Uterus (tissue), 4 donors: ENCODE measurements around the gene ZDHHC8. TPM values are rescaled to one million over a fixed set of nuclear protein-coding genes. Genes with fewer than 3 reads are reported as not detected.

Experiments used
- DNase-seq, 2 donors: peaks; one replicate each; pipeline ENCODE4 v3.0.0-alpha.2; 2019 to 2020
- H3K27ac ChIP-seq, 2 donors: fragments of 200-600 bp; sonication (generic); 1 replicate in 1 of 2; 2 replicates in 1 of 2; pipeline ENCODE4 v1.5.1; 2016 to 2018
- H3K27me3 ChIP-seq, 2 donors: fragments of 200-600 bp; sonication (generic); one replicate each; pipeline ENCODE4 v1.5.1; 2018 to 2019; ENCODE audit warnings: control low read depth in 1 of 2
- H3K36me3 ChIP-seq, 2 donors: fragments of 200-600 bp; sonication (generic); one replicate each; pipeline ENCODE4 v1.5.1; 2019; ENCODE audit warnings: control low read depth in 1 of 2
- H3K4me1 ChIP-seq, 2 donors: fragments of 200-600 bp; sonication (generic); one replicate each; pipeline ENCODE4 v1.5.1; 2018 to 2019; ENCODE audit warnings: control low read depth in 1 of 2
- H3K4me3 ChIP-seq, 2 donors: fragments of 200-600 bp; sonication (generic); 1 replicate in 1 of 2; 2 replicates in 1 of 2; pipeline ENCODE4 v1.5.1; 2018 to 2019; ENCODE audit warnings: mild to moderate bottlenecking in 1 of 2
- H3K9me3 ChIP-seq, 2 donors: fragments of 200-600 bp; sonication (generic); one replicate each; pipeline ENCODE4 v1.5.1; 2019; ENCODE audit warnings: control low read depth in 1 of 2
- POLR2A ChIP-seq, 2 donors: fragments of 450-650 bp; IDR thresholded peaks; one replicate each; pipeline ENCODE4 v1.6.1; 2016; ENCODE audit warnings: antibody characterized with exemption in 2 of 2, mild to moderate bottlenecking in 1 of 2, moderate library complexity in 1 of 2
- intact Hi-C: fragments of 100-400 bp; cut with DNase I; formaldehyde crosslinking; loops from one replicate; pipeline ENCODE4 v1.15.1; 2023; ENCODE audit warnings: low total_unique reads
- microRNA counts, 2 donors: library from miRNA; unstranded; fragments of <30 nt; microRNA quantifications; one replicate each; lab custom pipeline; 2016 to 2017
- microRNA-seq: library from miRNA; unstranded; fragments of <30 nt; microRNA quantifications from one replicate; pipeline ENCODE4, GENCODE V29; 2016; ENCODE audit warnings: borderline microRNAs expressed, borderline replicate concordance
- small RNA-seq: library from RNA; depleted of rRNA; stranded (forward); fragments of <200 nt; gene quantifications from one replicate; pipeline ENCODE3, GENCODE V24; 2016
- total RNA-seq, 4 donors: library from RNA; depleted of rRNA in 3 of 4; stranded (reverse); fragments of >200 nt in 3 of 4; gene quantifications; one replicate each; pipeline versions ENCODE4 v1.1.0 to v1.2.4, GENCODE V29; 2014 to 2023
- TF ChIP-seq, protein P1 (sequence below), 4 experiments: fragments of 200-600 bp in 2 of 4; fragments of 450-650 bp in 2 of 4; sonication (generic) in 2 of 4; IDR thresholded peaks; one replicate each; pipeline ENCODE4 v1.5.1; 2016 to 2019; ENCODE audit warnings: antibody characterized with exemption in 4 of 4, mild to moderate bottlenecking in 2 of 4, moderate library complexity in 1 of 4
- donor health status: DM: yes; HTN: yes; CAD: no.

ZDHHC8 gene
- total RNA-seq, 4 donors from 2014 or later = 2.4 to 87.9 (median 20.1) TPM

DNA sequence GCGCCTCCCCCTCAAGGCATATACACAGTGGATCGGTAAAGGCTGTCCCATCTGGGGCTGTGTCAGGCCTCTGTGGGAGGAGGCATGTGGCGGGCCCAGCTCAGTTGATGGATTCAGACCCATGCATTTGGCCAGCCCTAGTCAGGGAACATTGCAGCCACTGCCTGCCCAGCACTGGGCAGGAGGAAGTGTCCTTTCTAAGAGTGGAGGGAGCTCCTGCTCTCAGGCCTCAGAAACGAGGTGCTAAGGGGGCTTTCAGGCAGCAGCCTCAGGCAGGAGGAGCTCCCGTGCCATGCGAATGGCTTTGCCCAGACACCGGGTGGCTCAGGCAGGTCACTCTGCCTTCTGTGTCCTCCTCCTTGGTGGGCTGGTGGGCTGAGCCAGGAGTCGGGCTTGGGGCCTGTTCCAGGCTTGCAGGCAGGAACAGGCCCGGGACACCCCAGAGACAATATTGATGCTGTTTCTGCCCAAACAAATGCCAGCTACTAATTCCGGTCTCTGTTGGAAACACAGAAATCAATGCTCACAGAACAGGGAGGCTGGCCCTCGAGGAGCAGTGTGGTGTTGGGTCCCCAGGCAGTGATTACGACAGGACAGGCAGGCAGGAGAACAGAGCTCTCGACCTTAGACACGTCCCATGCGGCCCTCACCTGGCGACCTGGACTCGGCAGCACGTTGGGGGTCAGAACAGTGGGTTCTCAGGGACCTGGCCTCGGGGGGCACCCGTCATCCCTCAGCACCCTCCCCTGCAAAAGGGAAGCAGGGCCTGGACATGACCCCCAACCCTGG, 61.6 kb downstream of the ZDHHC8 start:
- H3K9me3 ChIP-seq = no peaks in the 10 kb centered on the region
- no peaks in the 10 kb centered on the region for H3K4me1 ChIP-seq
- H3K4me3 ChIP-seq = no peak overlapping the region
- H3K36me3 ChIP-seq = no peaks in the 10 kb centered on the region
- H3K27me3 ChIP-seq = no peaks in the 10 kb centered on the region
- intact Hi-C loops = no loop called here
- no peak for DNase-seq
- TF ChIP-seq, protein P1, sequence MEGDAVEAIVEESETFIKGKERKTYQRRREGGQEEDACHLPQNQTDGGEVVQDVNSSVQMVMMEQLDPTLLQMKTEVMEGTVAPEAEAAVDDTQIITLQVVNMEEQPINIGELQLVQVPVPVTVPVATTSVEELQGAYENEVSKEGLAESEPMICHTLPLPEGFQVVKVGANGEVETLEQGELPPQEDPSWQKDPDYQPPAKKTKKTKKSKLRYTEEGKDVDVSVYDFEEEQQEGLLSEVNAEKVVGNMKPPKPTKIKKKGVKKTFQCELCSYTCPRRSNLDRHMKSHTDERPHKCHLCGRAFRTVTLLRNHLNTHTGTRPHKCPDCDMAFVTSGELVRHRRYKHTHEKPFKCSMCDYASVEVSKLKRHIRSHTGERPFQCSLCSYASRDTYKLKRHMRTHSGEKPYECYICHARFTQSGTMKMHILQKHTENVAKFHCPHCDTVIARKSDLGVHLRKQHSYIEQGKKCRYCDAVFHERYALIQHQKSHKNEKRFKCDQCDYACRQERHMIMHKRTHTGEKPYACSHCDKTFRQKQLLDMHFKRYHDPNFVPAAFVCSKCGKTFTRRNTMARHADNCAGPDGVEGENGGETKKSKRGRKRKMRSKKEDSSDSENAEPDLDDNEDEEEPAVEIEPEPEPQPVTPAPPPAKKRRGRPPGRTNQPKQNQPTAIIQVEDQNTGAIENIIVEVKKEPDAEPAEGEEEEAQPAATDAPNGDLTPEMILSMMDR (IDR thresholded peaks at IDR 0.05) = no peak
- TF ChIP-seq POLR2A (IDR thresholded peaks at IDR 0.05) = no peak
- H3K27ac ChIP-seq = no peak overlapping the region

DNA sequence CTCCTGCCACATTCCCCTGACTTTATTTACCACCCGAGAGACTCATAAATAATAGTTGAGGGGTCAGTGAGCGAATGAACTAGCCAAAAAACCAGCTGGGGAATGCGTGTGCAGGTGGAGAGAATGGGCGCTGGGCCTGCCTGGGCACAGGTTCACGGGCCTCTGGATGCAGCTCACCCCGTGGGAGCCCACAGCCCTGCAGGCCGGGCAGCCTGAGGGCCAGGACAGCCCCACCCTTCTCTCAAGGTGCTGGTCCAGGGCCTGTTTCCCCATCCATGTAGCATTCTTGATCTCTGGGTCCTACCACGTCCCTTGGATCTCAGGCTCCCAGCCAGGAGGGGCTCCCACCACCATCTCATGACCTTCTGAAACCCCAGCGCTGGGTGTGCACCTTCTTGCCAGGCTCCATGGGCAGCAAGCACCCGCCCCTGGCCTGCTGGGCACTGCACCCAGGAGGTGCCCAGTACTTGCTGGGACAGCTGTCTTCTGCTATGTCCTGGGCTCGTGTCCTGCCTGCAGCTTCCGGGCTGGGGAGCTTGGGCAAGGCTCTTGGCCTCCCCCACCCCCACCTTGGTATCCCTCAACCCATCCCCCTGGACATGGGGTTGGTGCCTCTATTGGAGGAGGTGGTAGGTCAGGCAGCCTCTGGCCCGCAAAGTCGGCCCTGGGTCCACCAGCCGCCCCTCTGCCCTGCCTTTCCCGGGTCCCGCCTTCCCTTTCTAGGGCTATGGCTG, 62.3 kb downstream of the ZDHHC8 start:
- H3K36me3 ChIP-seq = no peaks in the 10 kb centered on the region
- no peaks in the 10 kb centered on the region for H3K9me3 ChIP-seq
- H3K4me3 ChIP-seq = no peak overlapping the region
- H3K27me3 ChIP-seq = no peaks in the 10 kb centered on the region
- no peak overlapping the region for H3K27ac ChIP-seq
- TF ChIP-seq POLR2A (IDR thresholded peaks at IDR 0.05) = no peak
- TF ChIP-seq, protein P1 (IDR thresholded peaks at IDR 0.05) = no peak
- no peaks in the 10 kb centered on the region for H3K4me1 ChIP-seq
- DNase-seq = no peak
- intact Hi-C loops = no loop called here

DNA sequence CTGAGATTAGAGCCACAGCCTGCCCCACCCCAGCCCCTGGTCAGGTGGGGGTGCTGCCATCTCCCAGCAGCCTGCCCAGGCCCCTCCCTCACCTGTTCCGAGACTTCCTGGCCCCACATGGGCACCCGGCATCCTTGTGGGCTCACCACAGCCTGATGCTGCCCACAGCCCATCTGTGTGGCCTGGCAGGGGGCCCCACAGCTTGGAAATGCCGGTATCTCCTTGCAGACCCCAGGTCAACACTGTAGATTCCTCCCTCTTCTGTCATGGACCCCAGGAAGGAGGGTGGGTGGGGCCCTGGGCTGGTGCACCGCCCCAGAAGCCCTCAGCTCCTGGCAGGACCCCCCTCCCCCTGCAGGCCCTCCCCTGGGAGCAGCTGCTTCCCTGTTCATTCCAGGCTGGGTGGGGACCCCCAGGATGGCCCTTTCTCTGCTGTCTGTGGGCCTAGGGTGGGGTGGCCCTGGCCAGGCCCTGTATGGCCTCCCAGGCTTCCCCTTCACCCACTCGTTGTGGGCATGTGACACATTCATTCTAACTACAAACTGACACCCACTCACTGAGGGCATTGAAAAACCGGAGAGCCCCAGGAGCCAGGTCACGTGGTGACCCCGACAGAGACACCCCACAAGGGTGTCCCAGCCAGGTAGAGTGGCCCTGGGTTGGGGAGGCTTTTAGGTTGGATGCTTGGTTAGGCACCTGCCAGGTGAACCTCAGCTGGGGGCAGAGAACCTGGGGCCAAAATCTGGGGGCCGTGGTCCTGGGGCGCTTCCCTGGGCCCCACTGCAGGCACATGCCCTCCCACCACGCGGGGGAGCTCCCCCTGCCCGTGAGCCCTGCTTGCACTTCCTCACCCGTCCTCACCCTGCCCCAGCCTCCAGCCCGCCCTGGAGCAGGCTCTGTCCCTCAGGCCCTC, 63.3 kb downstream of the ZDHHC8 start:
- Histone ChIP-seq H3K27ac (no peak overlapping the region), H3K9me3 (no peaks in the 10 kb centered on the region), H3K4me1 (no peaks in the 10 kb centered on the region), H3K27me3 (no peaks in the 10 kb centered on the region), H3K36me3 (no peaks in the 10 kb centered on the region), H3K4me3 (no peak overlapping the region)
- TF ChIP-seq, protein P1 (IDR thresholded peaks at IDR 0.05) = no peak
- no peak for TF ChIP-seq POLR2A (IDR thresholded peaks at IDR 0.05)
- intact Hi-C loops = no loop called here
- no peak for DNase-seq

DNA sequence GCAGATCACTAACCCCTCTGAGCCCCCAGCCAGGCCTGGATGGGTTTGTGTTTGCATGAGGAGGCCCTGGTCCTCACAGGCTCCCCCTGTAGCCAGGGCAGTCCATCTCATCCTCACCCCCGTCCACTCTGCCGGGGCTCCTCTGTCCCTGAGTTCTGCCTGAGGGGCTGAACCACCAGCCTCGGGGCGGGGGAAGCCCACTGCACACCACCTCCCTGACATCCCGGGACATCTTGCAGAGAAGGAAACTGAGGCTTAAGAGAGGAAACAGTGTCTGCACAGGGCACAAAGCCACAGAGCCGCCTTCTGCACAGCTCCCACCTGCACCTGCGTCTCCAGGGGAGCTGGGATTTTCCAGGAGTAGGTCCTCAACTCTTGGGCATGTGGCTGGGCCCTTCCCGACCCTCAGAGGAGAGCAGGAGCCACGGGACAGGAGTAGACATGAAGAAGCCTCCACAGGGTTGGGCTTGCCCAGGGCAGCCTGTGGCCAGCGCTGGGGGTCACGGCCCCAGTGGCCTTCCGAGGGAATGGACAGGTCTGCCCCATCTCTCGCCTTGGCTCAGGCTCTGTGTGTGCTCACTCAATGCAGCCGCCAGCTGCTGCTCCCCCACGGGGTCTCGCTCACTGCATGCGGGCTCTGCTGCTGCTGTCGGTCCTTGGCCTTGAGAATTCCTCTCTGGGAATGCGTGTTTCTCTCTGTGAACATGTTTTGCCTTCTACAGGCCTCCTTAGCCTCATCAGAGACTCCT, 64.7 kb downstream of the ZDHHC8 start:
- Histone ChIP-seq H3K27me3 (no peaks in the 10 kb centered on the region), H3K36me3 (no peaks in the 10 kb centered on the region), H3K4me3 (no peak overlapping the region), H3K27ac (no peak overlapping the region), H3K4me1 (no peaks in the 10 kb centered on the region), H3K9me3 (no peaks in the 10 kb centered on the region)
- TF ChIP-seq, protein P1 (IDR thresholded peaks at IDR 0.05) = no peak
- no peak for TF ChIP-seq POLR2A (IDR thresholded peaks at IDR 0.05)
- DNase-seq = no peak
- intact Hi-C loops = no loop called here

MicroRNAs within 50 kb of the gene (microRNA counts, 767-probe panel; counts per million panel counts)
- 0 counts per million in 2 donors for microRNA hsa-miR-1306-3p (lab: Ali Mortazavi, UCI)

Small RNA genes lying within 50 kb of the gene (microRNA-seq; reads per million reads assigned to microRNA genes)
- not detected for gene MIR6816

Small RNA genes lying within 50 kb of the gene (small RNA-seq; reads per million reads assigned to genes)
- gene MIR6816 = not detected
- not detected for gene RF00599

Other genes with a start within 250 kb of the ZDHHC8 start
- gene COMT, start 190.0 kb upstream of the ZDHHC8 start, total RNA-seq = 100 to 1,000 TPM in 2 of 4 donors, 10 to 100 TPM in 2; 88.9 to 175 (median 108) TPM
- gene TXNRD2, start 190.0 kb upstream of the ZDHHC8 start, total RNA-seq = 10 to 100 TPM; 14.7 to 48.9 (median 25.6) TPM
- gene ARVCF, start 115.0 kb upstream of the ZDHHC8 start, total RNA-seq = 10 to 100 TPM in 2 of 4 donors, 1 to 10 TPM in 2; 1.5 to 43.4 (median 16.6) TPM
- 10 to 100 TPM in 2 of 4 donors, 1 to 10 TPM in 2; 2.8 to 25.1 (median 13.3) TPM for gene TANGO2, start 110.7 kb upstream of the ZDHHC8 start, total RNA-seq
- gene DGCR8, start 51.6 kb upstream of the ZDHHC8 start, total RNA-seq = 10 to 100 TPM; 13.2 to 56.2 (median 33.5) TPM
- gene RANBP1, start 15.7 kb upstream of the ZDHHC8 start, total RNA-seq = 100 to 1,000 TPM in 2 of 4 donors, 10 to 100 TPM in 2; 57.6 to 233 (median 135) TPM
- 100 to 1,000 TPM in 1 of 4 donors, 10 to 100 TPM in 3; 30.9 to 123 (median 45.3) TPM for gene TRMT2A, start 14.6 kb upstream of the ZDHHC8 start, total RNA-seq
- gene CCDC188, start 19.3 kb downstream of the ZDHHC8 start, total RNA-seq = 1 to 10 TPM in 2 of 4 donors, not detected in 2; 2.7 to 4.3 TPM
- 10 to 100 TPM in 1 of 4 donors, 1 to 10 TPM in 1, not detected in 2; 5.0 to 12.9 TPM for gene RTN4R, start 136.5 kb downstream of the ZDHHC8 start, total RNA-seq
- gene DGCR6L, start 188.3 kb downstream of the ZDHHC8 start, total RNA-seq = 100 to 1,000 TPM in 1 of 4 donors, 10 to 100 TPM in 3; 17.2 to 101 (median 34.9) TPM